ENCODE results near the gene REPIN1.

REPIN1 gene

DNA sequence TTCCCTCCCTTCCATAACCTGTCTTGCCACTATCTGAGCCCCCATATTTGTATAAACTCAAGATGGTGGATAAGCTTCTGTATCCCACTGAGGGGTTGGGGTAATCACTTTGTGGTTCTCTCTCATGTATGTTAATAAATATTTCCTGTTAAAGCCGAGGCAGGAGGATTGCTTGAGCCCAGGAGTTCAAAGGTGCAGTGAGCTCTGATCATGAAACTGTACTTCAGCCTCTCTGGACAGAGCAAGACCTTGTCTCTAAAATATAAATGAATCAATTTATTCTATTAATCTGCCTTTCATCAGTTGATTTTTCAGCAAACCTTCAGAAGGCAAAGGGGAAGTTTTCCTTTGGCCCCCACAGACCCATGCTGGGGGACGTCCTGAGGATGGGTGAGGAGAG, 25.4 kb upstream of the REPIN1 start:
- no peak for DNase-seq (ENCODE audit: low spot score)
- TF ChIP-seq, protein P1, sequence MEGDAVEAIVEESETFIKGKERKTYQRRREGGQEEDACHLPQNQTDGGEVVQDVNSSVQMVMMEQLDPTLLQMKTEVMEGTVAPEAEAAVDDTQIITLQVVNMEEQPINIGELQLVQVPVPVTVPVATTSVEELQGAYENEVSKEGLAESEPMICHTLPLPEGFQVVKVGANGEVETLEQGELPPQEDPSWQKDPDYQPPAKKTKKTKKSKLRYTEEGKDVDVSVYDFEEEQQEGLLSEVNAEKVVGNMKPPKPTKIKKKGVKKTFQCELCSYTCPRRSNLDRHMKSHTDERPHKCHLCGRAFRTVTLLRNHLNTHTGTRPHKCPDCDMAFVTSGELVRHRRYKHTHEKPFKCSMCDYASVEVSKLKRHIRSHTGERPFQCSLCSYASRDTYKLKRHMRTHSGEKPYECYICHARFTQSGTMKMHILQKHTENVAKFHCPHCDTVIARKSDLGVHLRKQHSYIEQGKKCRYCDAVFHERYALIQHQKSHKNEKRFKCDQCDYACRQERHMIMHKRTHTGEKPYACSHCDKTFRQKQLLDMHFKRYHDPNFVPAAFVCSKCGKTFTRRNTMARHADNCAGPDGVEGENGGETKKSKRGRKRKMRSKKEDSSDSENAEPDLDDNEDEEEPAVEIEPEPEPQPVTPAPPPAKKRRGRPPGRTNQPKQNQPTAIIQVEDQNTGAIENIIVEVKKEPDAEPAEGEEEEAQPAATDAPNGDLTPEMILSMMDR (IDR thresholded peaks at IDR 0.05; ENCODE audit: extremely low read depth, missing control alignments), result no peak

DNA sequence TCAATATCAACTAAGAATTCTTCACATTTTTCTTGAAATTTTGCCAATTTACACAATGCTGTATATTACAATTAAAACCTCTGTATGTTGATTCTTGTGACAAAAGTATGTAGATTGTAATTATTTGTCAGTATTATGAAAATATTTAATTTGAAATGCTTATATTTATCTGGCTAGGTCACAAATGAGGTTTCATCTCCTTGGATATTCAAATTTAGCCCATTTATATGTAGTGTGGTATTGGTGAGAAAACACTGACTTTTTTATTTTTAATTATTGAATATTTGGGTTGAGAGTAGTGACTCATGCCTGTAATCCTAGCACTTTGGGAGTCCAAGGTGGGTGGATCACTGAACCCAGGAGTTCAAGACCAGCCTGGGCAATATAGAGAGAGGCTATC, 24.3 kb upstream of the REPIN1 start:
- TF ChIP-seq, protein P1 (IDR thresholded peaks at IDR 0.05; ENCODE audit: extremely low read depth, missing control alignments), result no peak
- DNase-seq (ENCODE audit: low spot score), result no peak

DNA sequence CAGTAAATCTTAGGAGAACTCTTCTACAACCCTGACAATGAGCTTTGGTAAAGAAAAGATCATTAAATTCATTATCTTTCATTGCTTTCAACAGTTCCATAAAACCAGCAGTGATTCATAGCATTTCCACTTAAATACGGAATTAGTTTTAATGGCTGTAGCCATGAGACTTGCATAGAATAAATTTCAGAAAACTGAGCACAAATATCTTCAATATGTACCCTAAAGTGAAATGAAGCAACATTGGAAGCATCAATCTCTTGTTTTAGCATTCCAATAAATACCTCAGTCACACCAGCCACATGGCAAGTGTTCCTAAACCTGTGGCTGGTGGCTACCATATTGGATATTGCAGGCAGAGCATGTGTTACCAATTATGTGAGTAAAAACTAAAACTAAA, 23.6 kb upstream of the REPIN1 start:
- TF ChIP-seq, protein P1 (IDR thresholded peaks at IDR 0.05; ENCODE audit: extremely low read depth, missing control alignments), result no peak
- no peak for DNase-seq (ENCODE audit: low spot score)

DNA sequence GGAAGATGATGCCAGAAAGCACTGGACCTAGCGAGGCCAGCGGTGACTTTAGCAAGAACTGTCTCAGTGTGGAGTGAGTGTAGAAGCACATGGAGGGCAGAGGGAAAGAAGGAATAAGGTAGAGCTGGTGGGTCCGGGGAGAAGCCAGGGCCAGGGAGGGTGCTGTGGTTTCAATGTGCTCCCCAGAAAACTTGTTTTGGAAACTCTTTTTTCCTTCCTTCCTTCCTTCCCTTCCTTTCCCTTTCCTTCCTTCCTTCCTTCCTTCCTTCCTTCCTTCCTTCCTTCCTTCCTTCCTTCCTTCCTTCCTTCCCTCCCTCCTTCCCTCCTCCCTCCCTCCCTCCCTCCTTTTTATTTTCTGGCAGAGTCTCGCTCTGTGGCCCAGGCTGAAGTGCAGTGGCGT, 21.7 kb upstream of the REPIN1 start:
- TF ChIP-seq, protein P1 (IDR thresholded peaks at IDR 0.05; ENCODE audit: extremely low read depth, missing control alignments), result no peak
- DNase-seq (ENCODE audit: low spot score), result no peak

DNA sequence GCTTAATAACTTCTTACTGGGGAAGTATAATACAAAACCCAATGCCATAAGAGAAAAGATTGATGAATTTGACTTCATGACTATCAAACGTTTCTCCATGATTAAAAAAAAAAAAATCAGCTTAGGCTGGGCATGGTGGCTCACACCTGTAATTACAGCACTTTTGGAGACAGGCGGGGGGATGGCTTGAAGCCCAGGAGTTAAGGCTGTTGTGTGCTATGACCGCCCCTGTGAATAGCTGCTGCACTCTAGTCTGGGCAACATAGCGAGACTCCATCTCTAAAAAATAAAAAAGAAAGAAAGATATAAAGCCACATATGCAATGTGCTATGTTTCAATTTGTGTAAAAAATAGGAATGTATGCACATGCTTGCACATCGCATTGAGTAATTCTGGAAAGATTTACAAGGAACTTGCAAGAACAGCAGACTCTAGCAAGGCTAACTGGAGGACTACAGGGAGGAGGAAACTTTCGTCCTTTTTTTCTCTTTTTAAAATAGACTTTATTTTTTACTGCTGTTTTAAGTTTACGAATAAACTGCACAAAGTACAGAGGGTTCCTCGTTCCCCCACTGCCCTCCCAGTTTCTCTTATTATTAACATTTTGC, 16.9 kb upstream of the REPIN1 start:
- DNase-seq (ENCODE audit: low spot score), result no peak
- TF ChIP-seq, protein P1 (IDR thresholded peaks at IDR 0.05; ENCODE audit: extremely low read depth, missing control alignments), result no peak

- TF ChIP-seq, protein P1 (IDR thresholded peaks at IDR 0.05; ENCODE audit: extremely low read depth, missing control alignments), result no peak
- no peak for DNase-seq (ENCODE audit: low spot score)
Observed at GRCh38 chr7:150355666-150356059, 13.0 kb upstream of the REPIN1 start.

DNA sequence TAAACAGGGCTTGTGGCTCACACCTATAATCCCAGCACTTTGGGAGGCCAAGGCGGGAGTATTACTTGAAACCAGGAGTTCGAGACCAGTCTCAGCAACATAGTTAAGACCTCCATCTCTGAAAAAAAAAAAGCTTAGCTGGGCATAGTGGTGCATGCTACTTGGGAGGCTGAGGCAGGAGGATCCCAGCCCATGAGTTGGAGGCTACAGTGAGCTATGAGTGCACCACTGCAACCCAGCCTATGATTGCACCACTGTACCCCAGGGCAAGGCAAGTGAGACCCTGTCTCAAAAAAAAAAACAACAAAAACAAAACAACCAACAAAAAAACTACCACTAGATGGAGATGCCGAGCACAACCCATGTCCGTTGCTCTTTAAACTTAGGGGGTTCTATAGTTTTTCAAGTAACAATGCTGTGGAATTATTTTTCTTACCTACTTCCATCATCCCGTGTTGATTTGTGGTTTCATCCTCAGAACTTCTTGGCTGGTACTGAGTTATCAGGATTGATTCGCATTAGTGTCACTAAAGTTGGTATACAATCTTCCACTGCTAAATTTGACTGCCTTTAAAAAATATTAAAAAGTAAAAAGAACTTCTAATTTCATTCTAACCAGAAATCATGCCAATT, 12.2 kb upstream of the REPIN1 start:
- TF ChIP-seq, protein P1 (IDR thresholded peaks at IDR 0.05; ENCODE audit: extremely low read depth, missing control alignments), result peak; percentile 20
- DNase-seq (ENCODE audit: low spot score), result no peak
